ENCODE measurements around the gene DNAAF9.

GRCh38 chr20:3382836-3383235, 24.6 kb downstream of the DNAAF9 start:
- TF ChIP-seq CTCF (conservative IDR thresholded peaks at IDR 0.05 in 1 of 2, IDR thresholded peaks at IDR 0.05 in 1 of 2; ENCODE audit: extremely low read depth in 1 of 2, insufficient read depth in 1 of 2, low read depth in 1 of 2, low read length in 2 of 2) (no peak), EZH2 (IDR thresholded peaks at IDR 0.05; ENCODE audit: borderline replicate concordance, low read length) (no peak)

Data from mammary epithelial cell (primary cell).